HG02678 (cell line): ENCODE measurements around the gene EIF3K.
A peak's percentile ranks its signal among the peaks of the same experiment; 100 is the strongest.

ENCODE experiments used
- ATAC-seq: cut with Tn5 transposase; IDR thresholded peaks from one replicate; pipeline ENCODE4 v1.9.1; 2021; ENCODE audit warnings: mild to moderate bottlenecking, moderate library complexity; ENCODE audit not compliant: unreplicated experiment

Gene EIF3K

GRCh38 chr19:38683393-38684077, 64.5 kb downstream of the EIF3K start:
- no peak for ATAC-seq

GRCh38 chr19:38684078-38684861, 65.3 kb downstream of the EIF3K start:
- ATAC-seq = no peak

GRCh38 chr19:38684862-38685665, 66.1 kb downstream of the EIF3K start:
- ATAC-seq = no peak

GRCh38 chr19:38685666-38686529, 66.9 kb downstream of the EIF3K start:
- ATAC-seq = peak; percentile 16

GRCh38 chr19:38686530-38686888, 67.5 kb downstream of the EIF3K start:
- peak; percentile 56 for ATAC-seq
